RWPE2 (cell line): ENCODE data around the gene INSRR.

ENCODE experiments used
- ATAC-seq: fragments of 200-7000 bp; cut with Tn5 transposase; 3 replicates; pipeline ENCODE4 v1.9.1; 2021; ENCODE audit warnings: low read depth
- DNase-seq: peaks from one replicate; pipeline ENCODE4 v3.0.0-alpha.2; 2020; ENCODE audit warnings: low spot score
- H3K27ac ChIP-seq: fragments of 450-650 bp; 2 replicates; pipeline ENCODE4 v1.5.1; 2017; ENCODE audit warnings: mild to moderate bottlenecking; ENCODE audit not compliant: poor library complexity, severe bottlenecking
- H3K27me3 ChIP-seq: fragments of 250-450 bp; sonication (Bioruptor Pico); 2 replicates; pipeline ENCODE4 v1.5.1; 2021; ENCODE audit warnings: mild to moderate bottlenecking, moderate library complexity; ENCODE audit not compliant: insufficient read depth, poor library complexity, severe bottlenecking
- H3K36me3 ChIP-seq: fragments of 250-450 bp; sonication (Bioruptor Pico); 2 replicates; pipeline ENCODE4 v1.5.1; 2020; ENCODE audit warnings: low read depth, mild to moderate bottlenecking, moderate library complexity
- H3K4me1 ChIP-seq: fragments of 250-450 bp; sonication (Bioruptor Pico); 2 replicates; pipeline ENCODE4 v1.5.1; 2021; ENCODE audit warnings: mild to moderate bottlenecking, moderate library complexity; ENCODE audit not compliant: insufficient read depth, poor library complexity, severe bottlenecking
- H3K4me3 ChIP-seq: fragments of 250-450 bp; sonication (Bioruptor Pico); 2 replicates; pipeline ENCODE4 v1.5.1; 2021; ENCODE audit warnings: mild to moderate bottlenecking, moderate library complexity; ENCODE audit not compliant: severe bottlenecking
- H3K9me3 ChIP-seq: fragments of 250-450 bp; sonication (Bioruptor Pico); 2 replicates; pipeline ENCODE4 v1.5.1; 2021; ENCODE audit warnings: mild to moderate bottlenecking, moderate library complexity; ENCODE audit not compliant: severe bottlenecking
- CTCF ChIP-seq: fragments of 450-650 bp; IDR thresholded peaks from one replicate; pipeline ENCODE4 v1.5.1; 2017; ENCODE audit warnings: mild to moderate bottlenecking, moderate library complexity; ENCODE audit not compliant: poor library complexity, severe bottlenecking

Gene INSRR

DNA sequence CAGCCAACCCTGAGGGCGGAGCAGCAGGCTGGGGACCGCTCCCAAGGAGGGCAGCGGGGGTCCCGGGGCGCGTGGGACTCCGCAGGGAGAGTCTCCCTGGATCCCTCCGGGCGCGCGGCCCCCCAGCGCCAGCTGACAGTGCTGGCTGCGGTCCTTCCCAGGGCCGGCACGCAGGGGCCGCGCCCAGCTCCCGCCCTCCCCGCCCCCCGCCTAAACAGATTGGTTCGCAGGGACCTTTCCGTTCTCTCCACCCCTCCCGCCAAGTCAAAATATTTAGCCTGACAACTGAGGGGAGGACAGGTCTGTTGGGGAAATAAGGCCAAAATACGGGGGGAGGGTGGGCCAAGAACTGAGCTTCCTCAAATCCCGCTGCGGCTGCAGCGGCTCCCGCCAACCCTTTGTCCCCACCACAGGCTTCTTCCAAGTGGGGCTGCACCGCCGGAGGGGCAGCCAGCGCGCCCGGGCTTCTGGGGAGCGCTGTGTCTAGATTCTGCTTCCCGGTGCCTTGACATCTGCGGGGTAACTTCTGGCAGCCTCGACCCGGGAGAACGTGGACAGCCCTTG lies at the start of gene INSRR:
Gene INSRR (minus strand): TSS at position 159 of the 564 bp plus-strand sequence. CDS start 496 bp downstream, outside the sequence.
- H3K4me3 ChIP-seq = peak within 1 kb of the TSS; percentile 21
- DNase-seq (no peak), ATAC-seq (0 out of 3 replicates have a peak, but pooled peaks have one; percentile 4)
- no peak for TF ChIP-seq CTCF
- H3K9me3 ChIP-seq = no peaks in the 10 kb centered on the region
- H3K36me3 ChIP-seq = no peaks in the 10 kb centered on the region
- H3K27ac ChIP-seq = no peak within 1 kb of the TSS
- peaks cover 37% of the 10 kb centered on the region for H3K27me3 ChIP-seq
- no peaks in the 10 kb centered on the region for H3K4me1 ChIP-seq

DNA sequence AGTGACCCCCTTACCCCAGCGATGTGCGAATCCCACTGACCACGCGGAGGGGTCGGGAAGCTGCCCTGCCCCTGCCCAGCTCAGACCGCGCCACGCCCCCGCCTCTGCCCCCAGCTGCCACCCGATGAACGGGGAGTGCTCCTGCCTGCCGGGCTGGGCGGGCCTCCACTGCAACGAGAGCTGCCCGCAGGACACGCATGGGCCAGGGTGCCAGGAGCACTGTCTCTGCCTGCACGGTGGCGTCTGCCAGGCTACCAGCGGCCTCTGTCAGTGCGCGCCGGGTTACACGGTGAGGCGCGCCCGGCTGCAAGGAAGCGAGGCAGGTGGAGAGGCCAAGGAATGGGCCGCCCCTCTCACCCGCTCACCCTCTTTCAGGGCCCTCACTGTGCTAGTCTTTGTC lies 49.6 kb upstream of the INSRR start:
- Histone ChIP-seq H3K36me3 (peaks cover 43% of the 10 kb centered on the region), H3K27me3 (no peaks in the 10 kb centered on the region), H3K4me1 (peaks cover 6% of the 10 kb centered on the region), H3K4me3 (peak overlapping the region; percentile 57), H3K9me3 (no peaks in the 10 kb centered on the region), H3K27ac (peak overlapping the region; percentile 45)
- no peak for DNase-seq
- ATAC-seq = no peak
- no peak for TF ChIP-seq CTCF

DNA sequence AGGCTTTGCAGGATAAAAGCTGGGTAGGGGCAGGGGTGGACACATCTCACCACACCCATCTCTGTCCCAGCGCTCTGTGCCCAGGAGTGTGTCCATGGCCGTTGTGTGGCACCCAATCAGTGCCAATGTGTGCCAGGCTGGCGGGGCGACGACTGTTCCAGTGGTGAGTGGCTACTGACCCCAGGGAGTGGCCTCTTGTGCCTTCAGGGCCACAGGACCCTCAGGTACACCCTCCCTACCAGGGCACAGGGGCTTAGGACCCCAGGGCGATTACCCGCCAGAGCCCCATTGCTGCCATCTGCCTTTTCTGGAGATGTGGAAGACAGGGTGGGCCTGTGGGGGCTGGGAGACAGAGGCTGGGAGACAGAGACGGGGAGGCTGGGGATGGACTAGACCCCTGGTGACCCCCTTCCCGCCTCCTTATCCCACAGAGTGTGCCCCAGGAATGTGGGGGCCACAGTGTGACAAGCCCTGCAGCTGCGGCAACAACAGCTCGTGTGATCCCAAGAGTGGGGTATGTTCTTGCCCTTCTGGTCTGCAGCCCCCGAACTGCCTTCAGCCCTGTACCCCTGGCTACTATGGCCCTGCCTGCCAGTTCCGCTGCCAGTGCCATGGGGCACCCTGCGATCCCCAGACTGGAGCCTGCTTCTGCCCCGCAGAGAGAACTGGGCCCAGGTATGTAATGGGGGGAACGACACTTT lies 47.4 kb upstream of the INSRR start:
- peaks cover 6% of the 10 kb centered on the region for H3K4me1 ChIP-seq
- no peak for ATAC-seq
- peak overlapping the region; percentile 45 for H3K27ac ChIP-seq
- no peak for TF ChIP-seq CTCF
- peaks cover 23% of the 10 kb centered on the region for H3K36me3 ChIP-seq
- H3K9me3 ChIP-seq = no peaks in the 10 kb centered on the region
- no peak overlapping the region for H3K4me3 ChIP-seq
- H3K27me3 ChIP-seq = no peaks in the 10 kb centered on the region
- no peak for DNase-seq

DNA sequence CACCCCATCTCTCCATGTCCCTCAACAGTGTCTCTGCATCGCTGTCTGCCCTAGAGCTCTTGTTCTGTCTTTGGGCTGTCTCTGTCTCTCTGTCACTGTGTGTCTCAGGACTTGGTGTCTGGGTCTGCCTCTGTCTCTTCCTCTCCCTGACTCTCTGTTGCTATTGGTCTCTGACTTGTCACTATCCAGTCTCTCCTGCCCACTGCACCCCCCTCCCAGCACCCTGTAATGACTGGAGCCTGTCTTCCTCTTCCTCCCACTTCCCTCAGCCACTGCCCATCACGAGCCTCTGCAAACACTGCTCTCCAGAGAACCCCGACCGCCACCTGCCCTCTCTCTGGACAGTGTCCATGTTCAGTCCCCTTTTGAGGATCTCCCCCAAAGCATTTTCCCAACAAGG lies 46.7 kb upstream of the INSRR start:
- ATAC-seq (no peak), DNase-seq (no peak)
- no peak for TF ChIP-seq CTCF
- no peaks in the 10 kb centered on the region for H3K27me3 ChIP-seq
- H3K27ac ChIP-seq = no peak overlapping the region
- peaks cover 19% of the 10 kb centered on the region for H3K36me3 ChIP-seq
- H3K4me1 ChIP-seq = peaks cover 6% of the 10 kb centered on the region
- no peak overlapping the region for H3K4me3 ChIP-seq
- no peaks in the 10 kb centered on the region for H3K9me3 ChIP-seq

GRCh38 chr1:156905176-156905575 lies 46.3 kb upstream of the INSRR start:
- peaks cover 15% of the 10 kb centered on the region for H3K36me3 ChIP-seq
- no peaks in the 10 kb centered on the region for H3K9me3 ChIP-seq
- no peak for DNase-seq
- no peak for ATAC-seq
- H3K4me1 ChIP-seq = peaks cover 6% of the 10 kb centered on the region
- H3K27me3 ChIP-seq = no peaks in the 10 kb centered on the region
- H3K27ac ChIP-seq = no peak overlapping the region
- H3K4me3 ChIP-seq = no peak overlapping the region
- no peak for TF ChIP-seq CTCF
